Uterus (tissue), 4 donors: Measurements from ENCODE around the gene ST6GAL2. TPM values are rescaled to one million over a fixed set of nuclear protein-coding genes. Genes with fewer than 3 reads are reported as not detected.

ENCODE experiments used
- DNase-seq, 2 donors: peaks; one replicate each; pipeline ENCODE4 v3.0.0-alpha.2; 2019 to 2020
- H3K27ac ChIP-seq, 2 donors: fragments of 200-600 bp; sonication (generic); 1 replicate in 1 of 2; 2 replicates in 1 of 2; pipeline ENCODE4 v1.5.1; 2016 to 2018
- H3K27me3 ChIP-seq, 2 donors: fragments of 200-600 bp; sonication (generic); one replicate each; pipeline ENCODE4 v1.5.1; 2018 to 2019; ENCODE audit warnings: control low read depth in 1 of 2
- H3K36me3 ChIP-seq, 2 donors: fragments of 200-600 bp; sonication (generic); one replicate each; pipeline ENCODE4 v1.5.1; 2019; ENCODE audit warnings: control low read depth in 1 of 2
- H3K4me1 ChIP-seq, 2 donors: fragments of 200-600 bp; sonication (generic); one replicate each; pipeline ENCODE4 v1.5.1; 2018 to 2019; ENCODE audit warnings: control low read depth in 1 of 2
- H3K4me3 ChIP-seq, 2 donors: fragments of 200-600 bp; sonication (generic); 1 replicate in 1 of 2; 2 replicates in 1 of 2; pipeline ENCODE4 v1.5.1; 2018 to 2019; ENCODE audit warnings: mild to moderate bottlenecking in 1 of 2
- H3K9me3 ChIP-seq, 2 donors: fragments of 200-600 bp; sonication (generic); one replicate each; pipeline ENCODE4 v1.5.1; 2019; ENCODE audit warnings: control low read depth in 1 of 2
- POLR2A ChIP-seq, 2 donors: fragments of 450-650 bp; IDR thresholded peaks; one replicate each; pipeline ENCODE4 v1.6.1; 2016; ENCODE audit warnings: antibody characterized with exemption in 2 of 2, mild to moderate bottlenecking in 1 of 2, moderate library complexity in 1 of 2
- intact Hi-C: fragments of 100-400 bp; cut with DNase I; formaldehyde crosslinking; loops from one replicate; pipeline ENCODE4 v1.15.1; 2023; ENCODE audit warnings: low total_unique reads
- total RNA-seq, 4 donors: library from RNA; depleted of rRNA in 3 of 4; stranded (reverse); fragments of >200 nt in 3 of 4; gene quantifications; one replicate each; pipeline versions ENCODE4 v1.1.0 to v1.2.4, GENCODE V29; 2014 to 2023
- TF ChIP-seq, protein P1 (sequence below), 4 experiments: fragments of 200-600 bp in 2 of 4; fragments of 450-650 bp in 2 of 4; sonication (generic) in 2 of 4; IDR thresholded peaks; one replicate each; pipeline ENCODE4 v1.5.1; 2016 to 2019; ENCODE audit warnings: antibody characterized with exemption in 4 of 4, mild to moderate bottlenecking in 2 of 4, moderate library complexity in 1 of 4
- donor health status: DM: yes; HTN: yes; CAD: no.

The ST6GAL2 gene
- total RNA-seq, 4 donors from 2014 or later, result 0.51 to 64.2 (median 2.6) TPM; not detected in 1

GRCh38 chr2:106853631-106854030, 32.3 kb downstream of the ST6GAL2 start:
- H3K36me3 ChIP-seq, result no peaks in the 10 kb centered on the region
- H3K27ac ChIP-seq, result no peak overlapping the region
- DNase-seq, result no peak
- H3K4me1 ChIP-seq, result peaks cover 0 to 4% of the 10 kb centered on the region in 2 donors
- no peak overlapping the region for H3K4me3 ChIP-seq
- no peaks in the 10 kb centered on the region for H3K27me3 ChIP-seq
- TF ChIP-seq, protein P1, sequence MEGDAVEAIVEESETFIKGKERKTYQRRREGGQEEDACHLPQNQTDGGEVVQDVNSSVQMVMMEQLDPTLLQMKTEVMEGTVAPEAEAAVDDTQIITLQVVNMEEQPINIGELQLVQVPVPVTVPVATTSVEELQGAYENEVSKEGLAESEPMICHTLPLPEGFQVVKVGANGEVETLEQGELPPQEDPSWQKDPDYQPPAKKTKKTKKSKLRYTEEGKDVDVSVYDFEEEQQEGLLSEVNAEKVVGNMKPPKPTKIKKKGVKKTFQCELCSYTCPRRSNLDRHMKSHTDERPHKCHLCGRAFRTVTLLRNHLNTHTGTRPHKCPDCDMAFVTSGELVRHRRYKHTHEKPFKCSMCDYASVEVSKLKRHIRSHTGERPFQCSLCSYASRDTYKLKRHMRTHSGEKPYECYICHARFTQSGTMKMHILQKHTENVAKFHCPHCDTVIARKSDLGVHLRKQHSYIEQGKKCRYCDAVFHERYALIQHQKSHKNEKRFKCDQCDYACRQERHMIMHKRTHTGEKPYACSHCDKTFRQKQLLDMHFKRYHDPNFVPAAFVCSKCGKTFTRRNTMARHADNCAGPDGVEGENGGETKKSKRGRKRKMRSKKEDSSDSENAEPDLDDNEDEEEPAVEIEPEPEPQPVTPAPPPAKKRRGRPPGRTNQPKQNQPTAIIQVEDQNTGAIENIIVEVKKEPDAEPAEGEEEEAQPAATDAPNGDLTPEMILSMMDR (IDR thresholded peaks at IDR 0.05), result no peak
- TF ChIP-seq POLR2A (IDR thresholded peaks at IDR 0.05), result no peak
- no peaks in the 10 kb centered on the region for H3K9me3 ChIP-seq
- intact Hi-C loops, result no loop called here

DNA sequence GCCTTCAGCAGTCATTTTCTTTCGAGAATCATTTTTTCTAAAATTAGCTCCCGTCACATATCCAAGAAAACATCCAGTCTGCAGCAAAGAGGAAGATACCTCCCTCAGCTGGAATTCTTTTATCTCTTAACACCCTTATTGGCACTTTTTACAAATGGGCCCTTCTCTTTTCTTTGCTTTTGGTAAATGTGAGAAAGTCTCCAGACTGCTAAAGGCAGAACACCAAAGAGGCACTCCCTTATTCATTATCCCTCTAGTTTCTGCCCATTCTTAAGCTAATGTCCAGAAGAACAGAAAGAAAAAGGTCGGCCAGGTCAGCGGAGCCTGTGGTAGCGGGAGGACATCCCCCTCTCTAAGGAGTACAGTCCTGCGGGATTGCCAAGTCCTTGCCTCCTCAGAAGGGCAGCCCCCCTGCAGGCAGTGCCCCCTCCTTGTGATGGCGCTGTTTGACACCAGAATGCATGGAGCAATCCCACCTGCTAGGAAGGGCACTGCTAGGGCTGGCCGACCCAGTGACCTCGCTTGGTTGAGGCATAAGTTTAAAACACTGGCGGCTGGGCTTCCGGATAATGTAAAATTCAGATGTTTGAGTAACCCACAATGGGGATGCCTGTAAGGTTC, 34.0 kb downstream of the ST6GAL2 start:
- Histone ChIP-seq H3K4me3 (no peak overlapping the region), H3K36me3 (no peaks in the 10 kb centered on the region), H3K27me3 (no peaks in the 10 kb centered on the region), H3K9me3 (no peaks in the 10 kb centered on the region), H3K4me1 (peaks cover 0 to 4% of the 10 kb centered on the region in 2 donors), H3K27ac (no peak overlapping the region)
- intact Hi-C loops, result no loop called here
- TF ChIP-seq, protein P1 (IDR thresholded peaks at IDR 0.05), result no peak
- no peak for DNase-seq

DNA sequence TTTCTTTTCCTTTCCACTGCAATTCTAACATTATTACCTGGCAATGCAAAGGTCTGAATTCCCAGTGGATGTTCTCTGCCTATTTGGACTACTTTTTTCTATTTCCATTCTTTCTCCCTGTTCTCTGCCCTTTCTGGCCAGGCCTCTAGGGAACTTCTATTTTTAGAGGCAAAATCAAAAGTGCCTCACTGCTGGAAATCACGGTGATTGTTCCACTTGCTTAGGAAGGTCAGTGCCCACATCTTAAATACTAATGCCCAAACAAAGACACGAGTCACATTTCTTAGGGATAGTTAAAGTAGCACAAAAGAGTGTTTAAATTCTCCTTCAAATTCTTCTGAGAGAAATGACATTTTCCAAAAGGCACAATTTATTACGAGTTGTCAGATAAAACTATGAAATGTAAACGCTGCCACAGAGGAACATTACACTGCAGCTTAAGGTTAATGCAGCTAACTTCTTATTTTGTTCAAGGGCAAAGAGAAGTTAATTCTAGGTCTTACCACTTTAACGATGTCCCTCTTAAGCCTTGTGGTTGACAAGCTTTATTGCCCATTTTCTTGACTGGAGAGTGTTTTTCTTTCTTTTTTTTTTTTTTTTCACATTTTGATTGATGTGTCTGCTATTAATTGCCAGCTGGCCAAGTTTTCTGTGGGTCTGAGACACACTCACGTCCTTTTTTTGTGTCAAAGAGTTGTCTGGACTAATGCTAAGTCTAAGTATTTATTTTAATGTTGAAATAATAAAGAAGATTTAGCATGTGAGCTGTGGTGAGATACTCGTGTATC, 34.7 kb downstream of the ST6GAL2 start:
- Histone ChIP-seq H3K27ac (no peak overlapping the region), H3K36me3 (no peaks in the 10 kb centered on the region), H3K9me3 (no peaks in the 10 kb centered on the region), H3K27me3 (no peaks in the 10 kb centered on the region), H3K4me3 (no peak overlapping the region), H3K4me1 (peaks cover 0 to 4% of the 10 kb centered on the region in 2 donors)
- no peak for DNase-seq
- intact Hi-C loops, result no loop called here
- TF ChIP-seq POLR2A (IDR thresholded peaks at IDR 0.05), result no peak
- TF ChIP-seq, protein P1 (IDR thresholded peaks at IDR 0.05), result no peak

DNA sequence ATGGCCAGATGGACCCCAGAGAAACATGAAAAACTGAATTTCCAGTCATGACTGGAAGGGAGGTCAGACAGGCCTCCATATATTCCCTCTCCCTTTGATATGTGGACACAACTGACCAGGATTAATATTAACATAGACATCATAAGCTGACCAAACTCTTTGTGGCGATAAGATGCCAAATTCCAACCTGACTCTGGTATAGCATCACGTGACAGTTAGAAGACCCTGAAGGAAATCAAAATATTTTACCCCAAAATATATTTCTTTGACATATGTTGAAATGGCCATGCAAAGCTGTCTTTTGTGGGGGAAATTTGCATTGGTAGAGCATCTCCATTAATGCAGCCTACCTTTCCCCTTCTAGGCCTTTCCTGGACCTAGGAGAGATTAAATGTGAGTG, 36.7 kb downstream of the ST6GAL2 start:
- Histone ChIP-seq H3K9me3 (no peaks in the 10 kb centered on the region), H3K4me3 (no peak overlapping the region), H3K27ac (no peak overlapping the region), H3K27me3 (no peaks in the 10 kb centered on the region), H3K36me3 (no peaks in the 10 kb centered on the region), H3K4me1 (peaks cover 0 to 4% of the 10 kb centered on the region in 2 donors)
- no peak for DNase-seq
- TF ChIP-seq POLR2A (IDR thresholded peaks at IDR 0.05), result no peak
- TF ChIP-seq, protein P1 (IDR thresholded peaks at IDR 0.05), result no peak
- intact Hi-C loops, result no loop called here

- Histone ChIP-seq H3K4me1 (peaks cover 0 to 4% of the 10 kb centered on the region in 2 donors), H3K4me3 (no peak overlapping the region), H3K36me3 (no peaks in the 10 kb centered on the region), H3K27me3 (no peaks in the 10 kb centered on the region), H3K27ac (no peak overlapping the region), H3K9me3 (no peaks in the 10 kb centered on the region)
- intact Hi-C loops, result no loop called here
- TF ChIP-seq, protein P1 (IDR thresholded peaks at IDR 0.05), result no peak
- TF ChIP-seq POLR2A (IDR thresholded peaks at IDR 0.05), result no peak
- no peak for DNase-seq
Measured at GRCh38 chr2:106847366-106847765, 38.6 kb downstream of the ST6GAL2 start.
